NCI-H187 (cell line): ENCODE measurements around the gene HNF1A.
"Not testable (repeated sequence)": the region's sequence is repeated elsewhere in the genome, so short reads cannot be mapped to it uniquely, and the experiment has no call there.

Source experiments
- DNase-seq, 2 experiments: peaks; one replicate each; lab custom pipeline; 2025; lab: John Stamatoyannopoulos, UW

The HNF1A gene, protein sequence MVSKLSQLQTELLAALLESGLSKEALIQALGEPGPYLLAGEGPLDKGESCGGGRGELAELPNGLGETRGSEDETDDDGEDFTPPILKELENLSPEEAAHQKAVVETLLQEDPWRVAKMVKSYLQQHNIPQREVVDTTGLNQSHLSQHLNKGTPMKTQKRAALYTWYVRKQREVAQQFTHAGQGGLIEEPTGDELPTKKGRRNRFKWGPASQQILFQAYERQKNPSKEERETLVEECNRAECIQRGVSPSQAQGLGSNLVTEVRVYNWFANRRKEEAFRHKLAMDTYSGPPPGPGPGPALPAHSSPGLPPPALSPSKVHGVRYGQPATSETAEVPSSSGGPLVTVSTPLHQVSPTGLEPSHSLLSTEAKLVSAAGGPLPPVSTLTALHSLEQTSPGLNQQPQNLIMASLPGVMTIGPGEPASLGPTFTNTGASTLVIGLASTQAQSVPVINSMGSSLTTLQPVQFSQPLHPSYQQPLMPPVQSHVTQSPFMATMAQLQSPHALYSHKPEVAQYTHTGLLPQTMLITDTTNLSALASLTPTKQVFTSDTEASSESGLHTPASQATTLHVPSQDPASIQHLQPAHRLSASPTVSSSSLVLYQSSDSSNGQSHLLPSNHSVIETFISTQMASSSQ

DNA sequence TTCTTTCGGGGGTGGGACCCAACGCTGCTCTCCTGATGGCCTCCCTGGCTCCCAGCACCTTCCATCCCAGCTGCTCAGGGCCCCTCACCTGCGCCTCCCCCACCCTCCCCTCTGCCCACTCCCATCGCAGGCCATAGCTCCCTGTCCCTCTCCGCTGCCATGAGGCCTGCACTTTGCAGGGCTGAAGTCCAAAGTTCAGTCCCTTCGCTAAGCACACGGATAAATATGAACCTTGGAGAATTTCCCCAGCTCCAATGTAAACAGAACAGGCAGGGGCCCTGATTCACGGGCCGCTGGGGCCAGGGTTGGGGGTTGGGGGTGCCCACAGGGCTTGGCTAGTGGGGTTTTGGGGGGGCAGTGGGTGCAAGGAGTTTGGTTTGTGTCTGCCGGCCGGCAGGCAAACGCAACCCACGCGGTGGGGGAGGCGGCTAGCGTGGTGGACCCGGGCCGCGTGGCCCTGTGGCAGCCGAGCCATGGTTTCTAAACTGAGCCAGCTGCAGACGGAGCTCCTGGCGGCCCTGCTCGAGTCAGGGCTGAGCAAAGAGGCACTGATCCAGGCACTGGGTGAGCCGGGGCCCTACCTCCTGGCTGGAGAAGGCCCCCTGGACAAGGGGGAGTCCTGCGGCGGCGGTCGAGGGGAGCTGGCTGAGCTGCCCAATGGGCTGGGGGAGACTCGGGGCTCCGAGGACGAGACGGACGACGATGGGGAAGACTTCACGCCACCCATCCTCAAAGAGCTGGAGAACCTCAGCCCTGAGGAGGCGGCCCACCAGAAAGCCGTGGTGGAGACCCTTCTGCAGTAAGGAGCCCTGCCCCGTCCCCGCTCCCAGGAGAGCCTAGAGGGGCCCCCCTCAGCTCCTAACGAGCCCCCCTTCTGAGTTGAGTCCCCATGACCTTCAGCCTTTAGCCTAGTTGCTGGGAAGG is at the start of gene HNF1A:
Gene HNF1A (plus strand): TSS at position 248 of the 924 bp plus-strand sequence. CDS start 226 bp downstream, at position 474.
- DNase-seq, result no peak

DNA sequence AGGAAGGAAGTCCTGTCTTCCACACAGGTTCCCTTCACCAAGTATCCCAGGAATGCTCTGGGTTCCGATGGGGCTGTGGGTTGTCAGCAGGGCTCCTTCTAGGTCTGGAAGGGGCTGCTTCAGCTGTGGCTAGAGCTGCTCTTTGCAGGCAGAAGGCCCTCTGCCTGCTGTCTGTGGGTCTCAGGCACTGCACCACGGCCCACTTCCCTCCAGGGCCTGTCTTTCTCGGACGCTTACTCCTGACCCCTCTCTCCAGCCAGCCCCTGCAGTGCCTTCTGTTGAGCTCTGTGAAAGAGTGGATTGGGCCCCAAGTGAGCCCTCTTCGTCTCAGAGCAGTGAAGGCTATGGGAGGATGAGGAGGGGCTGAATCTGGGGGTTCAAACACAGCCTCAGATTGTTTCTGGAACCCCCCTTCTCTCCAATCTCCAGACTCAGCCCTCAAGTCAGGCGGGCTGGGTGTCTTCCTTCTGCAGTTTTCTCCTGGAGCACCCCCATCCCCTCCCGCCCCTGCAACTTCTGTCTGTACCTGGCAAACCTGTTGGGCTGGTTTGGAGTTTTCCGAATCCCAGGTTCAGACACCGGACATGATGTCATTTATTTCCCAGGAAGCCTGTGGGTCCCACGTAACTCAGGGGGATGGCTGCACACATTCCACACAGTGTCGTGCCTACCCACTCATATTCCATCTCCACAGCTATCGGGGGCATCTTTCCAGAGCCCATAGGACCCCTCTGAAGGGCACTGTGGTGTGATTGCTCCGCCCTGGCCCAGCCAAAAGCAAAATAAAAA is 49.3 kb upstream of the HNF1A start:
- DNase-seq, result no peak

DNA sequence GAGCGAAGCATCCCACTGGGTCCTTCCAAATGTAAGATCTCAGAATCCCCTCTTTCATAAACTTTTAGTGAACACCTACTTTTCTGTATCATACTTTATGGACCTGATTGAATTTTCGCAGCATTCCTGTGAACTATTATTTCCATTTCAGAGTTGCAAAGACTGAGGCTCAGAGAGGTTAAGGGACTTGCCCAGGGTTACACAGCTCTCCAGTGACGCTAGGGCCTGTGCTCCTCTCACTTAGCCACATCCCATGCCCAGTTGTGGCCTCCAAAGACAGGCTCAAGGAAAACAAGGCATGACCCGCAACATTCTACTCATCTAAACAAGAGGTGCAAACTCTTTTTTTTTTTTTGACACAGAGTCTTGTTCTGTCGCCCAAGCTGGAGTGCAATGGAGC is 48.3 kb upstream of the HNF1A start:
- DNase-seq, result no peak

DNA sequence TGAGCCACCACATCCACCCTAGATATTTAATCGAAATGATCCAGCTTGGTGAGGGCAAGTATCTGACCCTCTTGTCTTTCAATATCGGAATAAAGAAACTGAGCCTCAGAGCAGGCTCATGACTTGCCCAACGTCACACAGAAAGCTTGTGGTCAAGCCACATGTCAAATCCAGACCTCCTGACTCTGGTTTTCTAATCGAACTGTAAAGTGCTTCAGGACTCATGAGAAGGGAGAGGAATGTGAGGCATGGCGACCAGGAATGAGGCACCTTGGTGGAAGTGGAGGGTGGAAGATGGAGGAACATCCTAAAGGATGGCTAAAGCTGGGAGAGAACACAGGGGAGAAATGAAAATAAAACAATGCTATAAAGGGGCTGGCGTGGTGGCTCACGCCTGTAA is 46.3 kb upstream of the HNF1A start:
- no peak for DNase-seq

DNA sequence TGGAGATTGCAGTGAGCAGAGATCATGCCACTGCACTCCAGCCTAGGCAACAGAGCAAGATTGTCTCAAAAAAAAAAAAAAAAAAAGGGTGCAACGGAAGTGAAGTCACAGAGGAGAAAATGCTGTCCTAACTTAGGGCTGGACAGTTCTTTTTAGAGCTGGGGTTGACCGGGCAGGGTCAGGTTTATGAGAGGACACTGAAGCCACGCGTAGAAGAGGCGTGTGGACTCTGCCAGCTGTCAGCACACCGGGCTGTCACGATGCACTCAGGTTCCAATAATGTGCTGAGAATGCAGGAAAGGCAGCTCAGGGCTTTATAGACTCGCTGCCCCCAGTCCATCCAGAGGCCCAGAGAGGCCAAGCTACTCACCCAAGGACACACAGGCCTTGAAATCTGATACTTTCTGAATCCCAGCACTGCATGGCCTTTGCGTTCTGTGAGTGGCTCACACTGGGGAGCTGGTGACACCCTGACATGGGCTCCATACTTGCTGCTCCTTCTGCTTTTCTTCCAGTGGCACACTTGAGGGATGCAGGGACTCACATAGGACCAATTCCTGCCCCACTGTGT is 45.3 kb upstream of the HNF1A start:
- DNase-seq, result no peak

DNA sequence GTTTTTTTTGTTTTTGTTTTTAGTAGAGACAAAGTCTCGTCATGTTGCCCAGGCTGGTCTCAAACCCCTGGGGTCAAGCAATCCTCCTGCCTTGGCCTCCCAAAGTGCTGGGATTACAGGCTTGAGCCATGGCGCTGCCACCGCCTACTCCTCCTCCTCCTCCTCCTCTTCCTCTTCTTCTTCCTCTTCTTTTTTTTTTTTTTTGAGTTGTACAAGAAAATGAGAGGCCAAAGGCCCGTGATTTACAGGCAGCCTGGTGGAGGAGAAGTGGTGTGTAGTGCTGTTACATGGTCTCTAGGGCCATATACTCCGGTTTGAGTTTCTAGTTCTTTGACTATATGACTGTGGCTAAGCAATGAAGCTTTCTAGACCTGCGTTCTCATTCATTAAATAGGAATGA is 44.6 kb upstream of the HNF1A start:
- no peak for DNase-seq

DNA sequence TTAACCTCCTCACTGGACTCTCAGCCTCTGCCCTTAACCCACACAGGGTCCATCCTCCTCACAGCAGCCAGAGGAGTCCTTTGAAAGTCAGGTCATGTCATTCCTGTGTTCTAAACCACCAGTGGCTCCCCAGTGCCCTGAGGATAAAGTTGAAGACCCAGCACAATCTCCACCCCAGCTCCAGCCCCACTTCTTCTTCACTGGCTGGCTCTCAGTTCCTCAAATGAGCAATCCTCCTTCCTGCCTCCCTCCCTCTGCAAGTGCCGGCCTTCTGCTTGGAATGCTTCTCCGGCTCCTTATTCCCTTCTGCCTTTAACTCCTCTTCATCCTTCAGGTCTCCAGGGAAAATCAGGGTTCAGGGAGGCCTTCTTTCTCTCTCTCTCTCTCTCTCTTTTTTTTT is 42.1 kb upstream of the HNF1A start:
- DNase-seq, result no peak

DNA sequence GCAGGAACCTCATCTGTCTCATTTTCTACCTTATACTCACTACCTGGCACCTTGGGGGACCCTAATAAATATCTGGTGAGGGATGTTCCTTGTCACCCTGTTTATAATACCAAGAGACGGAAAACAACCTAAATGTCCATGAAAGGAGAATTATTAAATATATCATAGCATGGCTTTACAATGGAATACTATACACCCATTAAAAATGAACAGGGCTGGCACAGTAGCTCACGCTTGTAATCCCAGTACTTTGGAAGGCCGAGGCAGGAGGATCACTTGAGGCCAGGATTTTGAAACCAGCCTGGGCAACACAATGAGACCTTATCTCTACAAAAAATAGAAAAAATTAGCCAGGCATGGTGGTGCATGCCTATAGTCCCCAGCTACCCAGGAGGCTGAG is 39.8 kb upstream of the HNF1A start:
- DNase-seq, result no peak

DNA sequence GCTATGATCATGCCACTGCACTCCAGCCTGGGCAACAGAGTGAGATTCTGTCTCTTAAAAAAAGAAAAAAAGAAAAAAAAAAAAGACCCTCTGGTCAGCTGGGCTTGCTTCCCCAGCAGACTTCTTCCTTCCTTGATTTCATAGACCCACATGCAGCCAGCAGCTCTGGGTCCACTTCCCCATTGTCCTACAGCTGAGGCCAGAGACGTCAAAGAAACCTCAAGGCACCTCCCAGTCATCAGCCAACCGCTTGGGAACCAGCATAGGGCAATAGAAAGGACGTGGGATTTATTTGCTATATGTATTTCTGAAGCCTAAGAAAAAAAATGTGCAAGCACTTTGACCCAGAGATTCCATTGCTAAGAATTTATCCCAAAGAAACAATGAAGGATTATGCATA is 38.8 kb upstream of the HNF1A start:
- no peak for DNase-seq

DNA sequence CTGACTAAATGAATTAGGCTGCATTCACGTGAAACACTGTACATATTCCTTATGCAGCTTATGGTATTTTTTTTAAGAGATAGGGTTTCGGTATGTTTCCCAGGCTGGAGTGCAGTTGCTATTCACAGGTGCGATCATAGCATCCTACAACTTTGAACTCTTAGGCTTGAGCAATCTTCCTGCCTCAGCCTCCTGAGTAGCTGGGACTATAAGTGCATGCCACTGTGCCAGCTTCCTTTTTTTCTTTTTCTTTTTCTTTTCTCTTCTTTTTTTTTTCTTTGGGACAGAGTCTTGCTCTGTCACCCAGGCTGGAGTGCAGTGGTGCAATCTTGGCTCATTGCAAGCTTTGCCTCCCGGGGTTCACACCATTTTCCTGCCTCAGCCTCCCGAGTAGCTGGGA is 38.3 kb upstream of the HNF1A start:
- no peak for DNase-seq

DNA sequence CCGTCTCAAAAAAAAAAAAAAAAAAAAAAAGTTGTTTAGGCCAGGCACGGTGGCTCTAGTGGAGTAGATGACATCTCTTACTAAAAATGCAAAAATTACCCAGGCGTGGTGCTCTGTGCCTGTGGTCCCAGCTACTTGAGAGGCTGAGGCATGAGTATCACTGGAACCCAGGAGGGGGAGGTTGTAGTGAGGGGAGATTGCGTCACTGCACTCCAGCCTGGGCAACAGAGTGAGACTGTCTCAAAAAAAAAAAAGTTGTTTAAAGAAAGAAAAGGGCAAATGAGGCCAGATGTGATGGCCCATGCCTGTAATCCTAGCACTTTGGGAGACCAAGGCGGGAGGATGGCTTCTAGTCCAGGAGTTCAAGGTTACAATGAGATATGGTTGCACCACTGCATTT is 37.5 kb upstream of the HNF1A start:
- DNase-seq, result no peak

DNA sequence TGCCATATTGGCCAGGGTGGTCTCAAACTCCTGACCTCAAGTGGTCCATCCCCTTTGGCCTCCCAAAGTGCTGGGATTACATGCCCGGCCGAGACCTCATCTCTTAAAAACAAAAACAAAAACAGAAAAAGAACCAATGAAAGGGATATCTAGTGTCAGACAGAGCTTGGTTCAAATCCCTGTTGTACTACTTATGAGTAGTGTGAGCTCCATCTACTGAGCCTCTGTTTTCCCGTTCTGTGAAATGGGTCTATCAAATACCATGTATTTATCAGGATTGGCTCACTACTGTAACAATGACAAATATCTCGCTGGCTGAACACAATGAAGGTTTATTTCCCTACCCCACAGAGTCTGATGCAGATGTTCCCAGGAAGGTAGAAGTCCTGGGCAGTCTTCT is 36.9 kb upstream of the HNF1A start:
- DNase-seq, result no peak

DNA sequence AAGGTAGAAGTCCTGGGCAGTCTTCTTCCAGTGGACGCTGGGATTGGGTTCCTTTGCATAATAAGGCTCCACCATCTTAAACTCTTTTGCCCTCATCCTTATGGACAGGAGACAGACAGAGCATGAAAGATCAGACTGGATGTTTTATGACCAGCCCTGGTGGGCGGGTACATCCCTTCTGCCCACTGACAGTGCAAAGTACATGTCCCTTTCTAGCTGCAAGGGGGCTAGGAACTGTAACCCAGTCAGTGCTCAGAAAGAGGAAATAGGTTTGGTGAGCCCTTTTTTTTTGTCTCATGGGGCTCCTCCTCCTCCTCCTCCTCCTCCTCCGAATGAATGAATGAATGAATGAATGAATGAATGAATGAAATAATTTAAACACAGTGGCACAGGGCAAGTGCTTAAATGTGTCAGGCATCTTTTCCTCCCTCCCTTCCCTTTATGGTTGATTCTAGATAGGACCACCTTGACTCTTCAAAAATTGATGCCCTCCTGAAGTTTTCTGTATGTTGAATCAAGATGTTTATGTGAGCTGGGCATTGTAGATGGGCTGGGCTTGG is 36.4 kb upstream of the HNF1A start:
- DNase-seq, result no peak

DNA sequence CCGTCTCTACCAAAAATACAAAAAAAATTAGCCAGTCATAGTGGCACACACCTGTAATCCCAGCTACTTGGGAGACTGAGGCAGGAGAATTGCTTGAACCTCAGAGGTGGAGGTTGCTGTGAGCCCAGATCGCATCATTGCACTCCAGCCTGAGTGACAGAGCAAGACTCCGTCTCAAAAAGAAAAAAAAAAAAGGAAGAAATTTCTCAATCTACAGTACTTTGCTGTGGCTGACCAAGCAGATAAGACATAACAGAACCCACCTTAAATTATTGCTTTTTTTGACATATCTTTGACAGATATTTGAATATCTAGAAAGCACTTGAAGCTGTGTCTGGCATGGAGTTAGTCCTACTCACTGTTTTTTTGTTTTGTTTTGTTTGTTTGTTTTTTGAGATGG is 34.9 kb upstream of the HNF1A start:
- DNase-seq, result no peak

DNA sequence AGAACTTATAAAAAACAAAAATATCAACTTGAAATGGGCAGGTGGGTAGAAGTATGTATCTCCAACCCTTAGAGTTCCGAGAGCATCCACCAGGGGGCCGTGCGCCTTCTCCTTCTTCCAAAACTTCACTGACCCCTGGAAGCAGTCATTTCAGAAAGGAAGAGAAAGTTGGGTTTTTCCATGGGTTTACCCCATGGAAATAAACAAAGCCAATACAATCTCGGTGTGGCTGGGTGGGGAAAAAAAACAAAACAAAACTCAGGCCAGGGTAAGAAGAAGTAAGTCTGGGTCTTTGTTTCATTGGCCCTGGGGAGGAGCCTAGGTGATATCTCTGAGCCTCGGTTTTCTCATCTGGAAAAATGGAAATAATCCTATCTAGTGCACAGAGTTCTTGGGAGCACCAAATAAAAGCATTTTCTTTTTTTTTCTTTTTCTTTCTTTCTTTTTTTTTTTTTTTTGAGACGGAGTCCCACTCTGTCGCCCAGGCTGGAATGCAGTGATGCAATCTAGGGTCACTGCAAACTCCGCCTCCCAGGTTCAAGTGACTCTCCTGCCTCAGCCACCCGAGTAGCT is 33.6 kb upstream of the HNF1A start:
- peak in 1 of 2 experiments; percentile 5 for DNase-seq

DNA sequence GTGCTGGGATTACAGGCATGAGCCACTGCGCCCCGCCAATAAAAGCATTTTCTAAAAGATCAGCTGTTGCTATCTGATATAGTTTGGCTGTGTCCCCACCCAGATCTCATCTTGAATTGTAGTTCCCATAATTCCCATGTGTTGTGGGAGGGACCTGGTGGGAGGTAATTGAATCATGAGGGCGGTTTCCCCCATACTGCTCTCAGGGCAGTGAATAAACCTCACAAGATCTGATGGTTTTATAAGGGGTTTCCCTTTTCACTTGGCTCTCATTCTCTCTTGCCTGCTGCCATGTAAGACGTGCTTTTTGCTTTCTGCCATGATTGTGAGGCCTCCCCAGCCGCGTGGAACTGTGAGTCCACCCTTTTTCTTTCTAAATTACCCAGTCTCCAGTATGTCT is 32.8 kb upstream of the HNF1A start:
- DNase-seq, result not testable (repeated sequence)

DNA sequence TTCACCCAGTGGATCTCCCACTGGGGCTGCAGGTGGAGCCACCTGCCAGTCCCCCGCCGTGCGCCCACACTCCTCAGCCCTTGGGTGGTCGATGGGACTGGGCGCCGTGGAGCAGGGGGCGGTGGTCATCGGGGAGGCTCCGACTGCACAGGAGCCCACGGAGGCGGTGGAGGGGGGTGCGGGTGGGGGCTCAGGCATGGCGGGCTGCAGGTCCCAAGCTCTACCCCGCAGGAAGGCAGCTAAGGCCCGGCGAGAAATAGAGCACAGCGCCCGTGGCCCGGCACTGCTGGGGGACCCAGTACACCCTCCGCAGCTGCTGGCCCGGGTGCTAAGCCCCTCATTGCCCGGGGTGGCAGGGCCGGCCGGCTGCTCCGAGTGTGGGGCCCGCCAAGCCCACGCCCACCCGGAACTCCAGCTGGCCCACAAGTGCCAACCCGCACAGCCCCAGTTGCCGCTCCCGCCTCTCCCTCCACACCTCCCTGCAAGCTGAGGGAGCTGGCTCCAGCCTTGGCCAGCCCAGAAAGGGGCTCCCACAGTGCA is 28.0 kb upstream of the HNF1A start:
- not testable (repeated sequence) for DNase-seq

DNA sequence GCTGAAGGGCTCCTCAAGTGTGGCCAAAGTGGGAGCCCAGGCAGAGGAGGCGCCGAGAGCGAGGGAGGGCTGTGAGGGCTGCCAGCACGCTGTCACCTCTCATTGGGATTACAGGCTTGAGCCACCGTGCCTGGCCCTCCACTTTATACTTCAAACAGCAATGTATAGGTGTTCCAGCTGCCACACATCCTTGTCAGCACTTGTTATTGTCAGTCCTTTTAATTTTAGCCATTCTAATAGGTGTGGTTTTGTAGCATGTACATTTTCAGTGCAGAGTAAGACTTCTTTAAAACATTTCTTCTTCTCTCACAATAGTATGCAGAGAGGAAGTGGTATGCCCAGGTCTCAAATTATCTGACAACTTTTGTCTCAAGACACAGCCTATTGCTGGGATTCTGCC is 27.5 kb upstream of the HNF1A start:
- no peak for DNase-seq

DNA sequence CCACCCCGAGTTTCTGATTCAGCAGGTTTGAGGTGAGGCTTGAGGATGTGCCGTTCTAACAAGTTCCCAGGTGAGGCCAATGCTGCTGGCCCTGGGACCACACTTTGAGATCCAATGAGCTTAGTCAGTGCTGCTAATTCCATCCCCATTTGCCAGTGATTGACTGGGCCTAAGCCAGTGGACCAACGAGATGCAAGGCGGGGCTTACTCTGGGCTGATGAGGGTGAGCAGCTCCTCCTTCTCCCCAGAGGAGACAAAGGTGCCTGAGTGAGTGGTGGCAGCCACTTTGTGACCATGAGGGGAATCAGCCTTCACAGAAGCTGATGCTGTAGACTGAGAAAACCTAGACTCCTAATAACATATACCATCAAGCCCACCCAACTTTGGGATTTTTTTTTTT is 23.1 kb upstream of the HNF1A start:
- no peak for DNase-seq

DNA sequence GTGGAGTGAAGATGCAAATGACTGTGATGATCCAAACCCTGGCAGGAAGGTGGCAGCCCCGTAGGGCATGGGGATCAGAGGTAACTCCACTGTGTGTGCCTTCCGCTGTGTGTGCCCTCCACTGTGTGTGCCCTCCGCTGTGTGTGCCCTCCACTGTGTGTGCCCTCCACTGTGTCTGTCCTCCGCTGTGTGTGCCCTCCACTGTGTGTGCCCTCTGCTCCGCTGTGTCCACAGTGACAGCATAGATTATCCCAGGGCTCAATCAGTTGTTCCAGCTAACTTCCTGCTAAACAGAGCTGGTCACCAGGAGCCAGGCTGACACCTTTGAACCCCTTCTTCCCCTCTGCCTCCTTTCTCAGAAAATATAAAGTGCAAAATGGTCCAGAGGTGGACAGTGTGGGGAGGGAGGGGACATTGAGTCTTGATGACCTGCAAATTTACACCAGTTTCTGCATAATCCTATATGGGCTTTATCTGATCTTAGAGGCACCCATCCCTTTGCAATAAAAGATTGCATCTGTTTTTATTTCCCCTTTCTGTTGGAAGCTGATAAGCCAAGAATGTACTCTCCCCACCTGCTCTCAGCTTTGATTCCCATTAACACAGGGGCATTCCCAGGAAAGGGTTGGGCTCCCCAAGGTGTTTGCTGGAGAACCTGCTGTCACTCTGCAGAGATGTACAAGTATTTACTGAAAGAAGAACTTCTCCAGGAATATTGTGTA is 21.6 kb upstream of the HNF1A start:
- DNase-seq, result no peak
